Adrenal gland (tissue), 12 donors: ENCODE measurements around the gene ABHD6. TPM values are rescaled to one million over a fixed set of nuclear protein-coding genes. Genes with fewer than 3 reads are reported as not detected.

Source experiments
- DNase-seq, 7 donors: peaks; one replicate each; pipeline ENCODE4 v3.0.0-alpha.2; 2019 to 2020
- H3K27ac ChIP-seq, 5 donors: fragments of 200-600 bp; sonication (generic) in 4 of 5; 1 replicate in 3 of 5; 2 replicates in 2 of 5; pipeline versions ENCODE4 v1.5.1 to v1.8.0; 2016 to 2020; ENCODE audit warnings: mild to moderate bottlenecking in 1 of 5
- H3K27me3 ChIP-seq: fragments of 200-600 bp; 2 replicates; pipeline ENCODE4 v1.8.0; 2021
- H3K36me3 ChIP-seq, 2 donors: fragments of 200-600 bp; replicated peaks in 1 of 2; 1 replicate in 1 of 2; 2 replicates in 1 of 2; pipeline versions ENCODE4 v1.5.1 to v1.8.0; 2018 to 2022
- H3K4me1 ChIP-seq, 2 donors: fragments of 200-600 bp; replicated peaks in 1 of 2; 1 replicate in 1 of 2; 2 replicates in 1 of 2; pipeline versions ENCODE4 v1.5.1 to v1.8.0; 2018 to 2021
- H3K4me3 ChIP-seq, 4 donors: fragments of 200-600 bp; sonication (generic) in 3 of 4; one replicate each; pipeline ENCODE4 v1.5.1; 2016 to 2018
- H3K9me3 ChIP-seq, 3 donors: fragments of 200-600 bp; sonication (generic) in 1 of 3; replicated peaks in 1 of 3; 1 replicate in 2 of 3; 2 replicates in 1 of 3; pipeline versions ENCODE4 v1.5.1 to v1.8.0; 2016 to 2021
- POLR2A ChIP-seq, 2 donors: fragments of 450-650 bp; IDR thresholded peaks; one replicate each; pipeline ENCODE4 v1.6.1; 2017; ENCODE audit warnings: antibody characterized with exemption in 2 of 2, mild to moderate bottlenecking in 2 of 2, moderate library complexity in 1 of 2
- WGBS, 4 donors: extraction: QIAGEN DNeasy Blood & Tissue Kit in 2 of 4; methylation state at CpG; one replicate each; pipeline versions ENCODE4 v1.1.5 to v1.1.7; 2013 to 2017; 5-methylcytosine and 5-hydroxymethylcytosine counted together
- intact Hi-C, 2 donors: fragments of 100-400 bp; cut with DNase I; formaldehyde crosslinking; loops; one replicate each; pipeline versions ENCODE4 v1.14.1 to v1.15.0; 2022 to 2023
- polyA plus RNA-seq, 3 donors: library from polyadenylated mRNA; stranded (reverse); fragments of 200-250 nt in 2 of 3; fragments of 350-450 nt in 1 of 3; fragmentation: Illumina TruSeq in 1 of 3; extraction: RNeasy Lipid Tissue Mini Kit (QIAGEN cat#74804) in 1 of 3; gene quantifications; one replicate each; pipeline ENCODE4 v1.2.3, GENCODE V29; 2013 to 2014
- total RNA-seq, 9 donors: library from RNA; depleted of rRNA in 4 of 9; stranded (reverse); fragments of >200 nt in 4 of 9; fragments of 120-200 nt in 1 of 9; fragmentation: NEBNext Ultra II Directional in 1 of 9; extraction: Animal tissue kit (Norgen Biotek cat#: 25700) in 1 of 9; gene quantifications; one replicate each; pipeline versions ENCODE4 v1.1.0 to v1.2.4, GENCODE V29; 2013 to 2023
- TF ChIP-seq, protein P1 (sequence below), 6 experiments: fragments of 450-650 bp in 4 of 6; fragments of 200-600 bp in 2 of 6; sonication (generic) in 1 of 6; IDR thresholded peaks; 1 replicate in 5 of 6; 2 replicates in 1 of 6; pipeline versions ENCODE4 v1.5.1 to v1.8.0; 2016 to 2021; ENCODE audit warnings: antibody characterized with exemption in 6 of 6, mild to moderate bottlenecking in 2 of 6, moderate library complexity in 1 of 6
- donor health status: healthy with polysubstance abuse.
- donor health status: Bipolar disorder and iron deficiency.
- donor health status: DM: yes; HTN: yes; CAD: no.
- donor health status: DM: no; HTN: no; CAD: no.
- donor health status: DM: no; HTN: no; CAD: no.
- donor health status: DM: yes; HTN: yes; CAD: no.

The ABHD6 gene
- total and polyA plus RNA-seq, 12 donors: 10.2 to 57.3 (median 27.7) TPM

DNA sequence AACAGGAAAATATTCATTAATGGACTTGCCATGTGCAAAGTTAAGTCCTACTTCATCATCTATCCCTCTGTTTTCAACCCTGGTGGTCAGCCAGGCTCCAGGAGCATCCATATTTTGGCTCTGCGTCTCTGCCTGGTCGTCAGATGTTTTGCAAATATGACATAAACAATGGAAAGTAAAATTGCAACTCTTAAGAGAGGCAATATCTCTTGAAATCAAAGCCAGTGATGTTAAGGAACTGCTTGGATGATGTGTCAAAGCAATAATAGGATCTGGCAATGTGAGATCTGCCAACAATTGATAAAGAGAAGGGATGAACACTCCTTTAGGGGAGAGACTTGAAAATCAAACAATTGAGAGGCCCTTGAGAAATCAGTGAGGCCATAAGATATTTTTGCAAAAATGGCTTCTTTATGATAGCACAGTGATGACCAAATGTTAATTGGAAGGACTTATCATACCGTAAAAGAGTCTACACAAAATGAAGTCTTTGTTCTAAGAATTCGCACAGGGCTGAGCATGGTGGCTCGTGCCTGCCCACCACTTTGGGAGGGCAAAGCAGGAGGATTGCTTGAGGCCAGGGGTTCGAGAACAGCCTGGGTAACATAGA is 6.5 kb downstream of the ABHD6 start:
- H3K27me3 ChIP-seq: no peaks in the 10 kb centered on the region
- DNase-seq: no peak
- no peak overlapping the region for H3K27ac ChIP-seq
- no peaks in the 10 kb centered on the region for H3K36me3 ChIP-seq
- no peaks in the 10 kb centered on the region for H3K9me3 ChIP-seq
- H3K4me1 ChIP-seq: peaks cover 3 to 16% of the 10 kb centered on the region in 2 donors
- intact Hi-C loops: loop anchor here in 1 of 2 donors (10.0 kb wide), 1 partner anchor 51 kb away; no protein-coding TSS in a partner anchor
- WGBS, 4 donors: 94 to 95% (median 94%) methylated on average over 6 of the region's 6 CpGs
- H3K4me3 ChIP-seq: no peak overlapping the region
- TF ChIP-seq, protein P1, sequence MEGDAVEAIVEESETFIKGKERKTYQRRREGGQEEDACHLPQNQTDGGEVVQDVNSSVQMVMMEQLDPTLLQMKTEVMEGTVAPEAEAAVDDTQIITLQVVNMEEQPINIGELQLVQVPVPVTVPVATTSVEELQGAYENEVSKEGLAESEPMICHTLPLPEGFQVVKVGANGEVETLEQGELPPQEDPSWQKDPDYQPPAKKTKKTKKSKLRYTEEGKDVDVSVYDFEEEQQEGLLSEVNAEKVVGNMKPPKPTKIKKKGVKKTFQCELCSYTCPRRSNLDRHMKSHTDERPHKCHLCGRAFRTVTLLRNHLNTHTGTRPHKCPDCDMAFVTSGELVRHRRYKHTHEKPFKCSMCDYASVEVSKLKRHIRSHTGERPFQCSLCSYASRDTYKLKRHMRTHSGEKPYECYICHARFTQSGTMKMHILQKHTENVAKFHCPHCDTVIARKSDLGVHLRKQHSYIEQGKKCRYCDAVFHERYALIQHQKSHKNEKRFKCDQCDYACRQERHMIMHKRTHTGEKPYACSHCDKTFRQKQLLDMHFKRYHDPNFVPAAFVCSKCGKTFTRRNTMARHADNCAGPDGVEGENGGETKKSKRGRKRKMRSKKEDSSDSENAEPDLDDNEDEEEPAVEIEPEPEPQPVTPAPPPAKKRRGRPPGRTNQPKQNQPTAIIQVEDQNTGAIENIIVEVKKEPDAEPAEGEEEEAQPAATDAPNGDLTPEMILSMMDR (IDR thresholded peaks at IDR 0.05): no peak
- no peak for TF ChIP-seq POLR2A (IDR thresholded peaks at IDR 0.05)

DNA sequence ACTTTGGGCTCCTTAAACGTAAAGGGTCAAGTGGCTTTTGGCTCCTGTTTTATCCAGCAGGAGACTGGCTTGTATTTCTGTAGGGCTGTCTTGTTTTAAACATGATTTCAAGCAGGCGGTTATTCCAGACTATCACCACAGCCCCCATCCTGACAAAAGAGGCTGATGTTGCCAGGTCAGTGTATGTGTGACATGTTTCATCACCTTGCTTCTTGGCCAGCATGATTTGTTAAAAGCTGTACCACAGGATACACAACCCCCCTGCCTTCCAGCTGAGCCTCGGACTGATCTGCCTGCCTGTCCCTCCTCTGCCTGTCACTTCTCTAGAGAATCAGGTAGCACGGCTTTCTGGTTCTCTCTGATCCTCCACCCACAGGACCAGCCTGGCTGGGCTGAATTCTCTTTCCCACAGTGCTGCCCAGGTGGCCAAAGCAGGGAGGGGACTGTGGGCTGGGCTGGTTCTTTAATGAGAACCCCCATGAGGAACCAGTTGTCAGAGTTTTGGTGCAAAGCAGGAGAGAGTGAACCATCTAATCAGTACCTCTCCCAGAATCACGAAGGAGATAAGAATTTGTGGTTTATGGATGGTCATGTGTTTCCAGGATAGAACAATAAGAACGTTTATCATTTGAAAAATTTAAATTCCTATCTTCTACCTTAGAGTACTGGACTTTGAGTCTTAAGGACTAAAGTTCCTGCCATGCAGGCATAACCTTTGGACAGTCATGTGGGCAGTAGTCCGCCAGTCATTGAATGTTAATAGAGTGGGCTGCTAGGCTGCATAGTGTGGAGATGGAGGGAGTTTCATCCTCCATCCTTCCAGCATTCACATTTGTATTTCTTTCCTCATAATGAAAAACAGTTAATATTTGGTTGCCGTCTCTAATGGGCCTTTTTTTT is 8.8 kb downstream of the ABHD6 start:
- Histone ChIP-seq H3K36me3 (no peaks in the 10 kb centered on the region), H3K27me3 (no peaks in the 10 kb centered on the region), H3K4me1 (peaks cover under 1 to 11% of the 10 kb centered on the region in 2 donors), H3K27ac (no peak overlapping the region), H3K9me3 (no peaks in the 10 kb centered on the region), H3K4me3 (no peak overlapping the region)
- WGBS, 4 donors: 74 to 84% (median 80%) methylated on average over 7 to 8 of the region's 8 CpGs
- DNase-seq: no peak
- intact Hi-C loops: loop anchor here in 1 of 2 donors (10.0 kb wide), 1 partner anchor 48 kb away; no protein-coding TSS in a partner anchor
- TF ChIP-seq, protein P1 (IDR thresholded peaks at IDR 0.05): no peak
- no peak for TF ChIP-seq POLR2A (IDR thresholded peaks at IDR 0.05)

DNA sequence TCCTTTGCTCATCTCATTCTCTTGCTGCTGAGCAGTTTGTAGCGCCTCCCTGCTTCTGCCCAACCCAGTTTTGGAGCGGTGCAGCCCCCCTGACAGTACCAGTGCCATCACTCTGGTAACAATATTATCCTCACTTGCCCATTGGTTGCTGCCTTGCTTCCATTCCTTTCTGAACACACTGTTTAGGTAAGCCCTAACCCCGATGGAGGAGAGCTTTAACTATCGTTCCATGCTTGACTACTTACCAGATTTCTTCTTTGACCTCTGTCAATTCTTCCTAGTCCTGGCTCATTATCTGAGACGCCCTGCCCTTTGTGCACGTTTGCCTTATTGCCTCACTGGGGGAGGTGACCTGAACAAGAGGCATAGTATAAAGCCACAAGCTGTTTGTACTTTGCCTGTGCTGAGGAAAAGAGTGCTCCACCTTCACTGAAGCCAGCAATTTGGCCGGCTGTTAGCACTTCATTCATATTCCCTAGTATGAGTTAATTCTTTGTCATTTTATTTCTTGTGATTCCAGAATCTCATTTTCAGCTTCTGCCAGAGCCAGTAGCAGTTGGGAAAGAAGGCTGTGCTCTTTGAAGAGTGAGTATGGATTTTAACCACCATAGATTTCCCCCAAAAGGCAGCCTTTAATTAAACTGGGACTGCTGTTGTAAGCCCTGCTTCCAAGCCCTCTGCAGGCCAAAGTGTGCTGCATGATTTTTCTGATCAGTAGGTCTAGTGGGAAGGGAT is 11.9 kb downstream of the ABHD6 start:
- no peak for DNase-seq
- no peak overlapping the region for H3K4me3 ChIP-seq
- H3K27ac ChIP-seq: peak overlapping the region in 1 of 5 donors; percentile 31
- H3K27me3 ChIP-seq: no peaks in the 10 kb centered on the region
- no peaks in the 10 kb centered on the region for H3K9me3 ChIP-seq
- intact Hi-C loops: loop anchor here in 1 of 2 donors (10.0 kb wide), 1 partner anchor 45 kb away; no protein-coding TSS in a partner anchor
- H3K4me1 ChIP-seq: peaks cover 0 to 13% of the 10 kb centered on the region in 2 donors
- WGBS, 4 donors: 53 to 68% (median 64%) methylated on average over 7 of the region's 7 CpGs
- no peaks in the 10 kb centered on the region for H3K36me3 ChIP-seq
- TF ChIP-seq, protein P1 (IDR thresholded peaks at IDR 0.05): peak in 1 of 6 experiments; percentile 11
- TF ChIP-seq POLR2A (IDR thresholded peaks at IDR 0.05): no peak
